COLO829 (cell line): ENCODE measurements around the gene ACTR3.

Experiments
- DNase-seq: peaks from one replicate; pipeline ENCODE4 v3.0.0; 2012; ENCODE audit warnings: low spot score

ACTR3 gene

GRCh38 chr2:113876503-113877387 lies 13.1 kb upstream of the ACTR3 start:
- no peak for DNase-seq

- DNase-seq: peak; percentile 48
Observed at GRCh38 chr2:113877711-113878598, 11.9 kb upstream of the ACTR3 start.

DNA sequence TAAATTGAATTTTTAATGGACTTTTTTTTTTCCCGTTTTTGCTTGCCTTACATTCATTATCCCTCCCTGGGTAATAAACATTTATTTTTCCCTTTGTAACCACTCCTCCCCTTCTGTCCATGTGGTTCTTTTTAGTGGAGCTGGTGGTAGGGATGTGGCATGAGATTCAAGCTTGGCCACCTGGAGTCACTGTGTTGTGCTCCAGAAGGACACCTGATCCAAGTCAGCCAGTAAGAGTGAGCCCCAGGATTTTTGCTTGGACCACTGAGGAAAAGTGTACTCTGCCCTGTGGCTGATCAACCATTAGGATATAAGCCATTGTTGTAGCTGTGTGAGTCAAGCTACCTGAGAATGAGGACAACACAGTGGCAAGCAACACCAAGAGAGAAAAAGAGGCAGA lies 11.1 kb upstream of the ACTR3 start:
- DNase-seq: no peak

DNA sequence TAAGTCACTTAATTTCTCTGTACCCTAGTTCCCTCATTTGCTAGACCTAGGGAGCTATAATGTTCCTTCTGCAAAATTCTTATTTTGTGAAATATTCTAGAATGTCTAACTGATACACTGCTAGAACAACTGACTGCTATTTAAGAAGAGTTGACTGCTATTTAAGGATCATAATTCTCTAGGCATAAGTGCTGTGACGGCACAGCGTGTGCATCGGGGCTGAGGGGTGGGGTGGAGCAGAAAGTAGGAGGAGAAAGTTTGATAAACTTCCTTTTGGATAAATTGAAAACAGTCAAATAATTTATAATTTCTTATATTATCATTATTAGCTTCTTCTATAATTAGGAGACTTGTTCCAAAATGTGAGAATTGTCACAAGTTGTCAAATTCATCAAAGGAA lies 10.4 kb upstream of the ACTR3 start:
- DNase-seq: no peak

GRCh38 chr2:113886479-113887008 lies 3.3 kb upstream of the ACTR3 start:
- DNase-seq: no peak

DNA sequence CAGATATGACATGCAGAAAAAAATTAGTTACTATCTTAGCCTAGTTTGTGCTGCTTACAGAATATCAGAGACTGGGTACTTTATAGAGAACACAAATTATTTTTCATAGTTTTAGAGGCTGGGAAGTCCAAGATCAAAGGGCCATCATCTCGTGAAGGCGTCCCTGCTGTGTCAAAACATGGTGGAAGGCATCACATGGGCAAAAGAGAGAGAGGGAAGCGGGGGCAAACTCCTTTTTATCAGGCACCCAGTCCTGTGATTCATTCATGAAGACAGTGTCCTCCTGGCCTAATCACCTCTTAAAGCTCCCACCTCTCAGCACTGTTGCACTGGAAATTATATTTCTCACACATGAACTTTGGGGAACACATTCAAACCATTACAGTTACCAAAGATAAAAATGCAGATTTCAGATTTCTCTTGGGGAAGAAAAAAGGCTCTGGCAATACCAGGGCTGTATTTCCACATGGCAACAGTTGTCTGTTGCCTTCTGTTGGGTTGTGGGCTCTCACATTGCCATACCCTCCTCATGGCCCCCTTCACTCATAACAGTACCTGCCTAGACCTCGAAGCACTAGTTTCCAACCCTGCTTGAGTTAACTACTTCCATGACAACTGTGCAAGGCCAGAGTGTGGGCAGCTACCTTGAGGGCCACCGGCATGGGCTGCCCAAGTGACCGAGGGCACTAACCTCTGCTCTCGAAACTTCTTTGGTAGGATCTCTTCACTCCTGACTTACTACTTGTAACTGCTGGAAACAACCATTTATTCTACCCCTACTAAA lies 2.7 kb upstream of the ACTR3 start:
- no peak for DNase-seq

- no peak for DNase-seq
Observed at GRCh38 chr2:113888641-113889470, 1.0 kb upstream of the ACTR3 start.

GRCh38 chr2:113890253-113891235 lies 655 bp downstream of the ACTR3 start:
- no peak for DNase-seq

DNA sequence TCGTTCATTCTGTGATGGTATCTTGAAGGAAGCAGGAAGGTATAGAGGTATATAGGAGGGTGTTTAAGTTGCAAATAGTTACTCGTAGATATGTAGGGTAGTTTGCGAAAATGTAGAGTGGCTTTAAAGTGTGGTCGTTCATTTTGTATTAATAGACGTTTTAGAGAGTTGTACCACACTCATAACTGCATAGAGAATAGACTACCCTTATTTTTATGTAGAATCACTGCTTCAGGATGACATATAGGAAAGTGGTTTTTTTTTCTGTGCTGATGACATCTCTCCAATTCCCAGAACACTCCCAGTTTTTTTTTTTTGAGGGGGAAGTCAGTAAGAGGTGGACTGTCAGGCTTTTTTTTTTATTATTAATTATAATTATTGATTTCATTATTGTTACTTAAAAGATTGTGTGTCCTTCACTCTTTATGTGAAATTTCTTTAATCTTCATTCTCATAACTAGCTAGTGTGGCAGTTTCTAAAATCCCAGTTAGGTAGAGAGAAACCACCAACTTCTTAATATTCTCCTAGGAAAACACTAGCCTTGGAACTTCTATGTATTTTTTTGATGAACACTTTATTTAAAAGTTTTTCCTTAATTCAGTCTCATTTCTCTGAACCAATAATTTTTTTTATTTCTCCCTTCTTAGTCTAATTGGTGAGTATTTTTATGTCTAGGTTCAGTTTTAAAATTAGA lies 1.5 kb downstream of the ACTR3 start:
- DNase-seq: no peak

GRCh38 chr2:113892004-113892710 lies 2.3 kb downstream of the ACTR3 start:
- no peak for DNase-seq

- DNase-seq: peak; percentile 83
Observed at GRCh38 chr2:113894156-113894743, 4.4 kb downstream of the ACTR3 start.

DNA sequence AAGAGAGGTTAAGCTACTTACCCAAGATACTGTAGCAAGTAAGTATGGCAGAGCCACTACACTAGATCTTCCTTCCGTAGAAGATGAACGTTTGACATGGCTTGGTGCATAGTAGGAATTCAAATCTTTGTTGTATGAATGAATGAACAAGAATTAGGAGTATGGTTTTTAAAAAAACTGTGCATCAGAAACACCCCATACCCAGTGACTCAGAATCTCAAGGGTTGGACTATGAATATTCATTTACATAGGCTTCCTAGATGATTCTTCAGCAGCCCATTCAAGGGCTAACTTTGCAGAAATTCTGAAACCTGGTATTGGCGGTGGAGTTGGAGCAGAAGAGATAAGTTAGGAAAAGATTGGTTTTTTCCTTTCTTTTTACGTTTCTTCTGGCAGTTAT lies 5.4 kb downstream of the ACTR3 start:
- no peak for DNase-seq

DNA sequence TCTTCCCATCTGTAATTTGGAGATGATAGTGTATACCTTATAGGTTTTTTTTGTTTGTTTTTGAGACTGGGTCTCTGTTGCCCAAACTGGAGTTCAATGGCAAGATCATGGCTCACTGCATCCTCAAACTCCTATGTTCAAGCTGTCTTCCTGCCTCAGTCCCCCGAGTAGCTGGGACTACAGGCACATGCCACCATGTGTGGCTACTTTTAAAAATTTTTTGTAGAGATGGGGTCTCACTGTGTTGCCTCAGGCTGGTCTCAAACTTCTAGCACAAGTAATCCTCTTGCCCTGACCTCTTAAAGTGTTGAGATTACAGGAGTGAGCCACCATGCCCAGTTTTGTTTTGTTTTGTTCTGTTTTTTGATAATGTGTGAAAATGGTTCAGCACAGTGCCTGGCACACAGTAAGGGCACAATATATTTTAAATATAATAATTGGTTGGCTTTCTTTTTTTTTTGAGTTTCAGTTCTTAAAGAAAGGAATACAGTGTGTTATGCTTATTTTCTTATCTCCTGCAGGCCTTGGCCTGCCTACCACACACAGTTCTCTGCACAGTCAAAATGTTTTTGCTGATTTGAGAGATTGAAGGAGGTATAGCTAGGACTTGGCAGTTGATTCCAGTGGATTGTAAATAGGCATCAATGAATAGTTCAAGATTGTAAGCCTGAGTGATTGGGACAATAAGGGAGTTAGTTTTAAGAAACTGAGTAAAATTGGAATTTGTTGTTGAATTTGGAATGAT lies 6.1 kb downstream of the ACTR3 start:
- DNase-seq: no peak

- DNase-seq: no peak
Observed at GRCh38 chr2:113896791-113897190, 6.9 kb downstream of the ACTR3 start.

DNA sequence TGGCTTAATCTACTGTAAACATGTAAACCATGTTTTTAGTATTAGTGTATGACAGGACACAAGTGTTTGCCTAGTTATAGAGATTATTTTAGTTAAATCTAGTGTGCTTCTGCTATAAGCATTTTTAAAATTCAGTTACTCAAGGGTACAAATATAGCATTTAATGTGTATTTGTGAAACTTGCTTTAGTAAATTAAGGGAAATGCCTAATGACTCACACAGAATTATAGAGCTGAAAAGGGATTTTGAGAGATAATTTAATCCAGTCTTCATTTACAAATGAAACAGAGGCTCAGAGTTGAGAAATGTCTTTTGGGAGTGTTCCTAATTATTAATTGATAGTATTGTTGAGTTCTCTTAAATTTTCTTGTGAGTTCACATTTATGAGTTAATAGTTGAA lies 8.2 kb downstream of the ACTR3 start:
- DNase-seq: no peak

GRCh38 chr2:113899166-113899565 lies 9.3 kb downstream of the ACTR3 start:
- no peak for DNase-seq

GRCh38 chr2:113901943-113902342 lies 12.1 kb downstream of the ACTR3 start:
- no peak for DNase-seq
